OCI-LY7 (cell line): ENCODE measurements around the gene ATPAF1.
"Not testable (repeated sequence)": the region's sequence is repeated elsewhere in the genome, so short reads cannot be mapped to it uniquely, and the experiment has no call there.

Experiments
- CTCF ChIP-seq: fragments of 200-600 bp; sonication (generic); conservative IDR thresholded peaks from 2 replicates; pipeline ENCODE4 v1.5.1; 2014; ENCODE audit warnings: mild to moderate bottlenecking, antibody characterized with exemption, low read length, moderate library complexity, mixed read lengths
- EZH2phosphoT487 ChIP-seq: fragments of 200-600 bp; sonication (generic); IDR thresholded peaks from 2 replicates; pipeline ENCODE4 v1.6.1; 2018; ENCODE audit warnings: low read depth, borderline replicate concordance, mild to moderate bottlenecking, mixed run types, antibody characterized with exemption, low read length, moderate library complexity, mixed read lengths

- TF ChIP-seq CTCF, EZH2phosphoT487: not testable (repeated sequence)
Measured at GRCh38 chr1:46651152-46651551, 17.0 kb downstream of the ATPAF1 start.
